ENCODE results near the gene RIMS3.

The RIMS3 gene

GRCh38 chr1:40652979-40653378 is 12.5 kb downstream of the RIMS3 start:
- no peak for DNase-seq

GRCh38 chr1:40652468-40652867 is 13.0 kb downstream of the RIMS3 start:
- no peak for DNase-seq

- DNase-seq = peak; percentile 46 to 70
Measured at GRCh38 chr1:40651138-40651857, 14.2 kb downstream of the RIMS3 start.

- DNase-seq = no peak
Measured at GRCh38 chr1:40650075-40650474, 15.4 kb downstream of the RIMS3 start.

- peak in 1 of 2 experiments; percentile 48 for DNase-seq
Measured at GRCh38 chr1:40649592-40649930, 15.9 kb downstream of the RIMS3 start.

- no peak for DNase-seq
Measured at GRCh38 chr1:40648928-40649591, 16.4 kb downstream of the RIMS3 start.

- DNase-seq = no peak
Measured at GRCh38 chr1:40648200-40648599, 17.3 kb downstream of the RIMS3 start.

- no peak for DNase-seq
Measured at GRCh38 chr1:40646315-40646714, 19.2 kb downstream of the RIMS3 start.

- DNase-seq = no peak
Measured at GRCh38 chr1:40645118-40645680, 20.3 kb downstream of the RIMS3 start.

- no peak for DNase-seq
Measured at GRCh38 chr1:40641601-40642242, 23.8 kb downstream of the RIMS3 start.

- DNase-seq = no peak
Measured at GRCh38 chr1:40640314-40641076, 25.0 kb downstream of the RIMS3 start.

GRCh38 chr1:40638097-40639036 is 27.1 kb downstream of the RIMS3 start:
- no peak for DNase-seq

GRCh38 chr1:40637470-40638007 is 27.9 kb downstream of the RIMS3 start:
- DNase-seq = no peak

GRCh38 chr1:40636777-40637176 is 28.7 kb downstream of the RIMS3 start:
- peak; percentile 43 to 48 for DNase-seq

- DNase-seq = no peak
Measured at GRCh38 chr1:40635763-40636500, 29.6 kb downstream of the RIMS3 start.

- no peak for DNase-seq
Measured at GRCh38 chr1:40634901-40635655, 30.4 kb downstream of the RIMS3 start.

- DNase-seq = no peak
Measured at GRCh38 chr1:40633931-40634376, 31.5 kb downstream of the RIMS3 start.

- DNase-seq = no peak
Measured at GRCh38 chr1:40633523-40633922, 32.0 kb downstream of the RIMS3 start.

GRCh38 chr1:40630488-40631223 is 34.8 kb downstream of the RIMS3 start:
- DNase-seq = no peak

All from cerebellar nuclear complex (tissue), 1 donor.